Esophagus muscularis mucosa (tissue), 4 donors: ENCODE results near the gene TRERF1. TPM values are rescaled to one million over a fixed set of nuclear protein-coding genes. Genes with fewer than 3 reads are reported as not detected.

ENCODE experiments used
- DNase-seq: peaks from one replicate; pipeline ENCODE4 v3.0.0-alpha.2; 2017; ENCODE audit errors: extremely low spot score
- H3K27ac ChIP-seq, 4 donors: fragments of 200-600 bp; sonication (generic); replicated peaks in 1 of 4; 1 replicate in 3 of 4; 2 replicates in 1 of 4; pipeline ENCODE4 v1.5.1; 2016 to 2019; ENCODE audit warnings: mild to moderate bottlenecking in 1 of 4
- H3K27me3 ChIP-seq, 4 donors: fragments of 200-600 bp; sonication (generic); one replicate each; pipeline versions ENCODE4 v1.5.1 to v1.6.0; 2016 to 2019
- H3K36me3 ChIP-seq, 4 donors: fragments of 200-600 bp; sonication (generic); one replicate each; pipeline ENCODE4 v1.5.1; 2016 to 2019
- H3K4me1 ChIP-seq, 4 donors: fragments of 200-600 bp; sonication (generic); one replicate each; pipeline ENCODE4 v1.5.1; 2016 to 2019
- H3K4me3 ChIP-seq, 4 donors: fragments of 200-600 bp; sonication (generic); 1 replicate in 2 of 4; 2 replicates in 2 of 4; pipeline ENCODE4 v1.5.1; 2016 to 2019; ENCODE audit warnings: mild to moderate bottlenecking in 4 of 4, moderate library complexity in 1 of 4
- H3K9me3 ChIP-seq, 4 donors: fragments of 200-600 bp; sonication (generic); 1 replicate in 3 of 4; 2 replicates in 1 of 4; pipeline ENCODE4 v1.5.1; 2016 to 2019
- CTCF ChIP-seq, 3 experiments: fragments of 200-600 bp in 2 of 3; fragments of 450-650 bp in 1 of 3; sonication (generic) in 2 of 3; IDR thresholded peaks; one replicate each; pipeline ENCODE4 v1.5.1; 2017 to 2019; ENCODE audit warnings: antibody characterized with exemption in 3 of 3, mild to moderate bottlenecking in 2 of 3, moderate library complexity in 1 of 3
- EP300 ChIP-seq: sonication (generic); formaldehyde crosslinking; IDR thresholded peaks from one replicate; pipeline ENCODE4 v1.6.1; 2017; ENCODE audit warnings: antibody characterized with exemption
- POLR2A ChIP-seq: fragments of 450-650 bp; IDR thresholded peaks from one replicate; pipeline ENCODE4 v1.6.1; 2017; ENCODE audit warnings: antibody characterized with exemption, moderate library complexity, mild to moderate bottlenecking, low read depth
- POLR2AphosphoS5 ChIP-seq, 2 donors: sonication (generic); formaldehyde crosslinking; IDR thresholded peaks; one replicate each; pipeline ENCODE4 v1.6.1; 2017; ENCODE audit warnings: antibody characterized with exemption in 2 of 2
- WGBS: methylation state at CpG from one replicate; pipeline ENCODE4 v1.1.5; 2018; 5-methylcytosine and 5-hydroxymethylcytosine counted together
- intact Hi-C: fragments of 100-400 bp; cut with DNase I; formaldehyde crosslinking; loops from one replicate; pipeline ENCODE4 v1.15.1; 2023
- total RNA-seq, 4 donors: library from RNA; depleted of rRNA; stranded (reverse); fragments of >200 nt; gene quantifications; one replicate each; pipeline versions ENCODE4 v1.1.0 to v1.2.1, GENCODE V29; 2016

Gene TRERF1
- total RNA-seq, 4 donors from 2014 or later = 4.6 to 8.6 (median 6.4) TPM

GRCh38 chr6:42380228-42380979 is 71.3 kb downstream of the TRERF1 start:
- H3K9me3 ChIP-seq = no peaks in the 10 kb centered on the region
- DNase-seq = no peak
- no peak overlapping the region for H3K4me3 ChIP-seq
- intact Hi-C loops = no loop called here
- no peak overlapping the region for H3K27ac ChIP-seq
- TF ChIP-seq POLR2A (no peak), CTCF (IDR thresholded peaks at IDR 0.05) (no peak), POLR2AphosphoS5 (IDR thresholded peaks at IDR 0.05) (no peak), EP300 (no peak)
- H3K4me1 ChIP-seq = peaks cover 0 to 4% (median 0%) of the 10 kb centered on the region in 4 donors
- no peaks in the 10 kb centered on the region for H3K36me3 ChIP-seq
- WGBS = 68% methylated on average over 4 of the region's 4 CpGs
- no peaks in the 10 kb centered on the region for H3K27me3 ChIP-seq

GRCh38 chr6:42378536-42378935 is 73.2 kb downstream of the TRERF1 start:
- 79% methylated on average over 3 of the region's 3 CpGs for WGBS

GRCh38 chr6:42378125-42378524 is 73.6 kb downstream of the TRERF1 start:
- DNase-seq = no peak
- intact Hi-C loops = no loop called here
- Histone ChIP-seq H3K4me1 (peaks cover 0 to 4% (median 0%) of the 10 kb centered on the region in 4 donors), H3K36me3 (no peaks in the 10 kb centered on the region), H3K27me3 (no peaks in the 10 kb centered on the region), H3K4me3 (no peak overlapping the region), H3K9me3 (no peaks in the 10 kb centered on the region), H3K27ac (no peak overlapping the region)
- TF ChIP-seq POLR2A = no peak
- TF ChIP-seq EP300 = no peak
- no peak for TF ChIP-seq CTCF (IDR thresholded peaks at IDR 0.05)
- no peak for TF ChIP-seq POLR2AphosphoS5 (IDR thresholded peaks at IDR 0.05)
- 84% methylated on average over 5 of the region's 5 CpGs for WGBS

More at GRCh38 chr6:42378536-42378935, 73.2 kb downstream of the TRERF1 start:
- Histone ChIP-seq H3K27ac (no peak overlapping the region), H3K4me1 (peaks cover 0 to 4% (median 0%) of the 10 kb centered on the region in 4 donors), H3K36me3 (no peaks in the 10 kb centered on the region), H3K9me3 (no peaks in the 10 kb centered on the region), H3K4me3 (no peak overlapping the region), H3K27me3 (no peaks in the 10 kb centered on the region)
- DNase-seq = no peak
- TF ChIP-seq POLR2AphosphoS5 (IDR thresholded peaks at IDR 0.05) (no peak), POLR2A (no peak), EP300 (no peak), CTCF (IDR thresholded peaks at IDR 0.05) (no peak)
- intact Hi-C loops = no loop called here

GRCh38 chr6:42375007-42375635 is 76.6 kb downstream of the TRERF1 start:
- WGBS = 97% methylated on average over 10 of the region's 10 CpGs
- intact Hi-C loops = no loop called here
- Histone ChIP-seq H3K4me1 (peaks cover 0 to under 1% (median 0%) of the 10 kb centered on the region in 4 donors), H3K4me3 (no peak overlapping the region), H3K27ac (no peak overlapping the region), H3K36me3 (no peaks in the 10 kb centered on the region), H3K9me3 (no peaks in the 10 kb centered on the region), H3K27me3 (no peaks in the 10 kb centered on the region)
- DNase-seq = no peak
- TF ChIP-seq EP300 = no peak
- TF ChIP-seq POLR2AphosphoS5 (IDR thresholded peaks at IDR 0.05) = no peak
- no peak for TF ChIP-seq POLR2A
- TF ChIP-seq CTCF (IDR thresholded peaks at IDR 0.05) = no peak
